NCI-H2196 (cell line): ENCODE measurements around the gene ZNF750.

ENCODE experiments used
- DNase-seq: peaks from one replicate; lab custom pipeline; 2025; ENCODE audit not compliant: unreplicated experiment; lab: John Stamatoyannopoulos, UW

Gene ZNF750

GRCh38 chr17:82839617-82840292, at the start of gene ZNF750:
Gene ZNF750, minus strand, starts transcription at chr17:82840022. Its CDS starts 7,568 bp downstream, at chr17:82832454.
- DNase-seq: no peak

- peak; percentile 89 for DNase-seq
These were observed 49.0 kb upstream of the ZNF750 start for GRCh38 chr17:82888583-82889495.

GRCh38 chr17:82887255-82888164, 47.7 kb upstream of the ZNF750 start:
- DNase-seq: peak; percentile 12

- DNase-seq: no peak
These were observed 45.1 kb upstream of the ZNF750 start for GRCh38 chr17:82884970-82885353.

- DNase-seq: no peak
These were observed 44.6 kb upstream of the ZNF750 start for GRCh38 chr17:82884341-82884969.

- DNase-seq: no peak
These were observed 43.7 kb upstream of the ZNF750 start for GRCh38 chr17:82883419-82884031.

- DNase-seq: no peak
These were observed 43.0 kb upstream of the ZNF750 start for GRCh38 chr17:82882715-82883418.

- no peak for DNase-seq
These were observed 42.3 kb upstream of the ZNF750 start for GRCh38 chr17:82881900-82882714.

- DNase-seq: no peak
These were observed 41.6 kb upstream of the ZNF750 start for GRCh38 chr17:82881324-82881823.

- DNase-seq: no peak
These were observed 41.0 kb upstream of the ZNF750 start for GRCh38 chr17:82880620-82881323.

- no peak for DNase-seq
These were observed 39.4 kb upstream of the ZNF750 start for GRCh38 chr17:82879241-82879640.

- DNase-seq: no peak
These were observed 38.7 kb upstream of the ZNF750 start for GRCh38 chr17:82878527-82878926.

- peak; percentile 73 for DNase-seq
These were observed 37.0 kb upstream of the ZNF750 start for GRCh38 chr17:82876602-82877379.

GRCh38 chr17:82876149-82876548, 36.3 kb upstream of the ZNF750 start:
- DNase-seq: peak; percentile 22

GRCh38 chr17:82875407-82875856, 35.6 kb upstream of the ZNF750 start:
- no peak for DNase-seq

- DNase-seq: no peak
These were observed 34.4 kb upstream of the ZNF750 start for GRCh38 chr17:82874011-82874835.
